ENCODE measurements around the gene GTF3A. TPM values are rescaled to one million over a fixed set of nuclear protein-coding genes. Genes with fewer than 3 reads are reported as not detected.

The GTF3A gene
- total RNA-seq, 1 experiment from 2014 or later, result 88.7 TPM

- TF ChIP-seq ZNF263 (CRISPR knock-in tag; IDR thresholded peaks at IDR 0.05; ENCODE audit: low read depth), result no peak
- no peak for TF ChIP-seq MXD4 (CRISPR knock-in tag; IDR thresholded peaks at IDR 0.05; ENCODE audit: borderline replicate concordance)
- TF ChIP-seq OVOL2 (CRISPR knock-in tag; IDR thresholded peaks at IDR 0.05; ENCODE audit: borderline replicate concordance), result no peak
- no peak for TF ChIP-seq CBFB (CRISPR knock-in tag; IDR thresholded peaks at IDR 0.05; ENCODE audit: low read depth)
- TF ChIP-seq, protein P1, sequence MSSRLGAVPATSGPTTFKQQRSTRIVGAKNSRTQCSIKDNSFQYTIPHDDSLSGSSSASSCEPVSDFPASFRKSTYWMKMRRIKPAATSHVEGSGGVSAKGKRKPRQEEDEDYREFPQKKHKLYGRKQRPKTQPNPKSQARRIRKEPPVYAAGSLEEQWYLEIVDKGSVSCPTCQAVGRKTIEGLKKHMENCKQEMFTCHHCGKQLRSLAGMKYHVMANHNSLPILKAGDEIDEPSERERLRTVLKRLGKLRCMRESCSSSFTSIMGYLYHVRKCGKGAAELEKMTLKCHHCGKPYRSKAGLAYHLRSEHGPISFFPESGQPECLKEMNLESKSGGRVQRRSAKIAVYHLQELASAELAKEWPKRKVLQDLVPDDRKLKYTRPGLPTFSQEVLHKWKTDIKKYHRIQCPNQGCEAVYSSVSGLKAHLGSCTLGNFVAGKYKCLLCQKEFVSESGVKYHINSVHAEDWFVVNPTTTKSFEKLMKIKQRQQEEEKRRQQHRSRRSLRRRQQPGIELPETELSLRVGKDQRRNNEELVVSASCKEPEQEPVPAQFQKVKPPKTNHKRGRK (CRISPR knock-in tag; IDR thresholded peaks at IDR 0.05; ENCODE audit: borderline replicate concordance), result no peak
- no peak for TF ChIP-seq ZBTB21 (CRISPR knock-in tag; IDR thresholded peaks at IDR 0.05; ENCODE audit: borderline replicate concordance)
- no peak for TF ChIP-seq TEAD4 (CRISPR knock-in tag; IDR thresholded peaks at IDR 0.05)
- no peak for TF ChIP-seq ZNF138 (CRISPR knock-in tag; conservative IDR thresholded peaks at IDR 0.05)
- no peak for TF ChIP-seq SMAD3 (CRISPR knock-in tag; IDR thresholded peaks at IDR 0.05; ENCODE audit: borderline replicate concordance)
Observed at GRCh38 chr13:27442797-27443196, 18.4 kb downstream of the GTF3A start (continued).

GRCh38 chr13:27446986-27447583 is 22.7 kb downstream of the GTF3A start:
- H3K9me3 Mint-ChIP-seq, result no peaks in the 10 kb centered on the region
- POLR2A ChIA-PET, result no interaction called here
- ATAC-seq (no peak), DNase-seq (ENCODE audit: low spot score) (no peak)
- peaks cover 29% of the 10 kb centered on the region for H3K4me1 Mint-ChIP-seq
- H3K4me3 Mint-ChIP-seq, result no peak overlapping the region
- CTCF ChIA-PET, result interaction anchor here (0.6 kb wide), 1 partner anchor 430 kb away, joined by 4 read pairs; no protein-coding TSS in a partner anchor
- no peak overlapping the region for H3K27ac Mint-ChIP-seq
- TF ChIP-seq CREB1 (CRISPR knock-in tag; IDR thresholded peaks at IDR 0.05), result no peak
- TF ChIP-seq, protein P2, sequence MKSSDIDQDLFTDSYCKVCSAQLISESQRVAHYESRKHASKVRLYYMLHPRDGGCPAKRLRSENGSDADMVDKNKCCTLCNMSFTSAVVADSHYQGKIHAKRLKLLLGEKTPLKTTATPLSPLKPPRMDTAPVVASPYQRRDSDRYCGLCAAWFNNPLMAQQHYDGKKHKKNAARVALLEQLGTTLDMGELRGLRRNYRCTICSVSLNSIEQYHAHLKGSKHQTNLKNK (CRISPR knock-in tag; IDR thresholded peaks at IDR 0.05), result no peak
- no peak for TF ChIP-seq PREB (CRISPR knock-in tag; IDR thresholded peaks at IDR 0.05; ENCODE audit: borderline replicate concordance)
- TF ChIP-seq, protein P3, sequence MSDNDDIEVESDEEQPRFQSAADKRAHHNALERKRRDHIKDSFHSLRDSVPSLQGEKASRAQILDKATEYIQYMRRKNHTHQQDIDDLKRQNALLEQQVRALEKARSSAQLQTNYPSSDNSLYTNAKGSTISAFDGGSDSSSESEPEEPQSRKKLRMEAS (CRISPR knock-in tag; IDR thresholded peaks at IDR 0.05), result no peak
- TF ChIP-seq PRRX2 (CRISPR knock-in tag; IDR thresholded peaks at IDR 0.05), result no peak
- no peak for TF ChIP-seq TCF7 (CRISPR knock-in tag; IDR thresholded peaks at IDR 0.05; ENCODE audit: low read depth)
- TF ChIP-seq GTF2I (CRISPR knock-in tag; conservative IDR thresholded peaks at IDR 0.05), result no peak
- no peak for TF ChIP-seq TEAD4 (CRISPR knock-in tag; IDR thresholded peaks at IDR 0.05)
- TF ChIP-seq ATF2 (CRISPR knock-in tag; IDR thresholded peaks at IDR 0.05; ENCODE audit: borderline replicate concordance, low read depth), result no peak
- TF ChIP-seq, protein P4, sequence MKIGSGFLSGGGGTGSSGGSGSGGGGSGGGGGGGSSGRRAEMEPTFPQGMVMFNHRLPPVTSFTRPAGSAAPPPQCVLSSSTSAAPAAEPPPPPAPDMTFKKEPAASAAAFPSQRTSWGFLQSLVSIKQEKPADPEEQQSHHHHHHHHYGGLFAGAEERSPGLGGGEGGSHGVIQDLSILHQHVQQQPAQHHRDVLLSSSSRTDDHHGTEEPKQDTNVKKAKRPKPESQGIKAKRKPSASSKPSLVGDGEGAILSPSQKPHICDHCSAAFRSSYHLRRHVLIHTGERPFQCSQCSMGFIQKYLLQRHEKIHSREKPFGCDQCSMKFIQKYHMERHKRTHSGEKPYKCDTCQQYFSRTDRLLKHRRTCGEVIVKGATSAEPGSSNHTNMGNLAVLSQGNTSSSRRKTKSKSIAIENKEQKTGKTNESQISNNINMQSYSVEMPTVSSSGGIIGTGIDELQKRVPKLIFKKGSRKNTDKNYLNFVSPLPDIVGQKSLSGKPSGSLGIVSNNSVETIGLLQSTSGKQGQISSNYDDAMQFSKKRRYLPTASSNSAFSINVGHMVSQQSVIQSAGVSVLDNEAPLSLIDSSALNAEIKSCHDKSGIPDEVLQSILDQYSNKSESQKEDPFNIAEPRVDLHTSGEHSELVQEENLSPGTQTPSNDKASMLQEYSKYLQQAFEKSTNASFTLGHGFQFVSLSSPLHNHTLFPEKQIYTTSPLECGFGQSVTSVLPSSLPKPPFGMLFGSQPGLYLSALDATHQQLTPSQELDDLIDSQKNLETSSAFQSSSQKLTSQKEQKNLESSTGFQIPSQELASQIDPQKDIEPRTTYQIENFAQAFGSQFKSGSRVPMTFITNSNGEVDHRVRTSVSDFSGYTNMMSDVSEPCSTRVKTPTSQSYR (CRISPR knock-in tag; IDR thresholded peaks at IDR 0.05), result no peak
- no peak for TF ChIP-seq TP53 (CRISPR knock-in tag; IDR thresholded peaks at IDR 0.05)
- TF ChIP-seq ESRRA (CRISPR knock-in tag; IDR thresholded peaks at IDR 0.05; ENCODE audit: borderline replicate concordance), result no peak
- no peak for TF ChIP-seq SOX15 (CRISPR knock-in tag; IDR thresholded peaks at IDR 0.05)
- peaks cover 2% of the 10 kb centered on the region; the same call in 1 of the 2 replicates for H3K36me3 Mint-ChIP-seq
- H3K27me3 Mint-ChIP-seq (ENCODE audit: low read depth), result no peaks in the 10 kb centered on the region; the same call in 1 of the 2 replicates

Measured in WTC11 (cell line).